ENCODE results near the gene SMARCD1. TPM values are rescaled to one million over a fixed set of nuclear protein-coding genes. Genes with fewer than 3 reads are reported as not detected.

Gene SMARCD1
- total RNA-seq, 2 donors from 2014 or later, result 34.2 to 52.7 TPM

- intact Hi-C loops (cut with DNase I), result no loop called here
- DNase-seq (no peak), ATAC-seq (no peak)
- H3K9me3 ChIP-seq, result no peaks in the 10 kb centered on the region
- no peak overlapping the region for H3K27ac ChIP-seq
- peaks cover 0 to 10% of the 10 kb centered on the region in 2 donors for H3K27me3 ChIP-seq
- no peaks in the 10 kb centered on the region for H3K36me3 ChIP-seq (replicated peaks in 1 of 2; ENCODE audit: insufficient read depth in 1 of 2, low read depth in 2 of 2)
- H3K4me3 ChIP-seq, result no peak overlapping the region
- no peak for TF ChIP-seq POLR2A (IDR thresholded peaks at IDR 0.05)
- H3K4me1 ChIP-seq, result peaks cover 28% of the 10 kb centered on the region
These were observed 32.6 kb upstream of the SMARCD1 start for GRCh38 chr12:50052544-50052943.

GRCh38 chr12:50052964-50053363 lies 32.2 kb upstream of the SMARCD1 start:
- Histone ChIP-seq H3K4me1 (peaks cover 31% of the 10 kb centered on the region), H3K36me3 (replicated peaks in 1 of 2; ENCODE audit: insufficient read depth in 1 of 2, low read depth in 2 of 2) (no peaks in the 10 kb centered on the region), H3K4me3 (no peak overlapping the region), H3K9me3 (no peaks in the 10 kb centered on the region), H3K27ac (no peak overlapping the region), H3K27me3 (peaks cover 0 to 10% of the 10 kb centered on the region in 2 donors)
- no peak for TF ChIP-seq POLR2A (IDR thresholded peaks at IDR 0.05)
- TF ChIP-seq CTCF (IDR thresholded peaks at IDR 0.05), result no peak
- DNase-seq, result no peak
- no peak for ATAC-seq
- WGBS, 2 donors, result 74 to 82% methylated on average over 7 of the region's 7 CpGs
- intact Hi-C loops (cut with DNase I), result no loop called here

- no peak for DNase-seq
- H3K27me3 ChIP-seq, result peaks cover 0 to 10% of the 10 kb centered on the region in 2 donors
- ATAC-seq, result no peak
- intact Hi-C loops (cut with DNase I), result no loop called here
- no peaks in the 10 kb centered on the region for H3K36me3 ChIP-seq (replicated peaks in 1 of 2; ENCODE audit: insufficient read depth in 1 of 2, low read depth in 2 of 2)
- H3K4me3 ChIP-seq, result no peak overlapping the region
- H3K9me3 ChIP-seq, result no peaks in the 10 kb centered on the region
- TF ChIP-seq POLR2A (IDR thresholded peaks at IDR 0.05), result no peak
- no peak for TF ChIP-seq CTCF (IDR thresholded peaks at IDR 0.05)
- peaks cover 31% of the 10 kb centered on the region for H3K4me1 ChIP-seq
- 82 to 83% methylated on average over 1 of the region's 1 CpG for WGBS, 2 donors
- no peak overlapping the region for H3K27ac ChIP-seq
These were observed 31.6 kb upstream of the SMARCD1 start for GRCh38 chr12:50053583-50053982.

- H3K4me3 ChIP-seq, result no peak overlapping the region
- ATAC-seq (no peak), DNase-seq (peak; percentile 34 to 57 (median 44))
- 9% methylated on average over 15 to 17 of the region's 17 CpGs for WGBS, 2 donors
- H3K27ac ChIP-seq, result no peak overlapping the region
- peaks cover 22% of the 10 kb centered on the region for H3K4me1 ChIP-seq
- no peaks in the 10 kb centered on the region for H3K36me3 ChIP-seq (replicated peaks in 1 of 2; ENCODE audit: insufficient read depth in 1 of 2, low read depth in 2 of 2)
- H3K9me3 ChIP-seq, result no peaks in the 10 kb centered on the region
- no peak for TF ChIP-seq POLR2A (IDR thresholded peaks at IDR 0.05)
- TF ChIP-seq CTCF (IDR thresholded peaks at IDR 0.05), result peak; percentile 72 to 90 (median 83)
- intact Hi-C loops (cut with DNase I), result no loop called here
- H3K27me3 ChIP-seq, result peaks cover 0 to 10% of the 10 kb centered on the region in 2 donors
These were observed 29.1 kb upstream of the SMARCD1 start for GRCh38 chr12:50055831-50056638.

GRCh38 chr12:50056639-50056976 lies 28.5 kb upstream of the SMARCD1 start:
- intact Hi-C loops (cut with DNase I), result no loop called here
- peaks cover 0 to 10% of the 10 kb centered on the region in 2 donors for H3K27me3 ChIP-seq
- WGBS, 2 donors, result 16 to 30% methylated on average over 3 of the region's 3 CpGs
- H3K27ac ChIP-seq, result no peak overlapping the region
- DNase-seq (no peak), ATAC-seq (no peak)
- H3K36me3 ChIP-seq (replicated peaks in 1 of 2; ENCODE audit: insufficient read depth in 1 of 2, low read depth in 2 of 2), result no peaks in the 10 kb centered on the region
- no peaks in the 10 kb centered on the region for H3K9me3 ChIP-seq
- H3K4me3 ChIP-seq, result no peak overlapping the region
- H3K4me1 ChIP-seq, result peaks cover 21% of the 10 kb centered on the region
- TF ChIP-seq POLR2A (IDR thresholded peaks at IDR 0.05) (no peak), CTCF (IDR thresholded peaks at IDR 0.05) (no peak)
